HG03159 (cell line): ENCODE measurements around the gene KANSL1L.
"Not testable (repeated sequence)": the region's sequence is repeated elsewhere in the genome, so short reads cannot be mapped to it uniquely, and the experiment has no call there.

ENCODE experiments used
- ATAC-seq: cut with Tn5 transposase; IDR thresholded peaks from one replicate; pipeline ENCODE4 v1.9.1; 2021; ENCODE audit warnings: mild to moderate bottlenecking, moderate library complexity; ENCODE audit not compliant: unreplicated experiment

KANSL1L gene

DNA sequence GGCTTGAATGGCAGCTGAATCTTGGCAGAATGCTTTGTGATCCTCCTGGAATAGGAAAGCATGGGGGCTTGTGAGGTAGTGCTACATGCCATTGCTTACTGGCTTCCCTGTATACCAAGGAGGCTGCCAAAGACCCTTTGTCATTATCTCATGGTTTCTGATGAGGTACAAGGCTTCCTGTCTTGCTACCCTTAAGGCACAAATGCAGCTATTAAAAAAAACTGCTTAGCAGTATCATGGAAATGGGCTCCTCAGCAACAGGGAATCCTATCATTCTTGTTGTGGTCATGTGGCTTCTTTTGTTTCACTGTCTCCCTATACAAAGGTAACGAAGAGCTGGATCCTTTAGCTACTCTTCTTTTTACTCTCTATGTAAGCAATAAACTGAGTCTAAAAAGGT lies 6.6 kb upstream of the KANSL1L start:
- ATAC-seq = no peak

DNA sequence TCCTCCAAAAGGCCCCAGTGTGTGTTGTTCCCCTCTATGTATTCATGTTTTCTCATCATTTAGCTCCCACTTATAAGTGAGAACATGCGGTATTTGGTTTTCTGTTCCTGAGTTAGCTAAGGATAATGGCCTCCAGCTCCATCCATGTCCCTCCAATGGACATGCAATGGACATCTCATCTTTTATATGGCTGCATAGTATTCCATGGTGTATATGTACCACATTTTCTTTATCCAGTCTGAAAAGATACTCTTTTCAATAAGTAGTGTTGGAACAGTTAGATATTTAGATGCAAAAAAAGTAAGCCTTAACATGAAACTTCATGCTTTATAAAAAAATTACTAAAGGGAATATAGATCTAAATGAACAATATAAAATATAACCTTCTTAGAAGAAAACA lies 5.9 kb upstream of the KANSL1L start:
- not testable (repeated sequence) for ATAC-seq

DNA sequence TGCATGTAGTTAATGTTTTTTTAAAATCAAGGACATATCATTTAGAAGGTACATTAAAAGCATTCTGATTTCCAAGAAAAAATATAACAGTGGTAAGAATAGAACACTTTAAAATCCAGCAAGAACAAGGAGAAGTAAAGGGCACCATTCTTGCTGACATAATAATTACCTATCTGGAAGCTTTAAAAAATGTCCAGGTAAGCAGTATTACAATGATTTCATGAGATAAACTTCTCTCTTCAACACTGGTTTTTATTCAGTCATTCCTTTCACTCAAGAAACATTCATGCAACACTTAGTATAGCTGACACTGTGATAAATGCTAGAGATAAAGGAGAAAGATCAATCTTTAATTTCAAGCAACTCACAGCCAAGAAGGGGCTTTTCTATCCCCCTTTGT lies 2.9 kb upstream of the KANSL1L start:
- no peak for ATAC-seq

DNA sequence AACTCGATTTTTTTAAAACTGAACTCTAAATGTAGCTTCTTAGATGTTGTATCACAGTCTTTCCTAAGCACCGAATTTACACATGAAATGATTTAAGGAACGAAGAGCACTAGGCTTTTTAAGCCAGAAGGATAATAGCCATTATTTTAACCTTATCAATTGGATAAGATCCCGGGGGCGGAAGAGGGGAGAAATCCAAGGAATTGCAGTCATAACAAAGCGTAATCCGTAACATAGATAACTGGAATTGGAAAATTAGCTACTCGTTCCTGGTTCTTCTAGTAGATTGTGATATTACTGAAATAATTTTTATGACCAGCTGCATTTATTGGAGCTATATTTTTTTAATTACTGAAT lies 988 bp upstream of the KANSL1L start:
- no peak for ATAC-seq

DNA sequence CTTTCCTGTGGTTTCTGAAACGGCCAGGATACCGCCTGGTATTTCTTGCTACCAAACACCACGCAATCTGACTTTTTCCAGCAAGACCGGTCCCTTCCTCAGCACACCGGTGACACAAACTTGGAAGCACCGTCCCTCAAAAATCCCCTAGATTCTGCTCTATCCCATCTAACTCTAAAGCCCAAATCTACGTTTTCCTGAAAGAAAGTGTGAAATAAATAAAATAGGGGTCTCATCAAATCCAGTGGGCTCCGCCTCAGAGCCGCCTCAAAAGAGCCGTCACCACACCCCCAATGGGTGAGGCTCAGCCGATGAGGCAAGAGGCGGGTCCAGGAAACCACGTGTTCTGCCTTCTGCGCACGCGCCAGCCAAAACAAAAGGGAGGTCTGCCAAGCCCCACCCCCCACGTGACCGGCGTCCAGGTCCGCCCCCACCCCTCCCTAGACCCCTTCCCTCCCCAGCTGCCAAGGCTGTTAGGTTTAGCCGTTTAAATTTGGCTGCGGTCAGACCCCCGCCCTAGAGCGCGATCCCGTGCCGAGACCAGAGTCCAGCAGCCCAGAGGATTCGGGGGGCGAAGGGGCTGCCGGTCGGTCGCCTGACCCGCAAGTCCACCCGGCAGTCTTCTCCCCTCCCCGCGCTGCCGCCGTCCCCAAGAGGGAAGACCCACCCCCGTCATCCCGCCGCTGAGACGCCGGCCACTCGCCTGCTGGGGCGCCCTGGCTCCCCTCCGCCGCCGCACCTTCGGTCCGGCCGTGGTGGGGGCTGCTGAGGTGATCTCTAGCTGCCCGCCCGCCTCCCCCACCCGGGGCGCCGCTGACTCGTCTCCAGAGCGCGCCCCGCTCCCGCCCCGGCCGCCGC lies 534 bp downstream of the KANSL1L start:
- peak; percentile 66 for ATAC-seq

DNA sequence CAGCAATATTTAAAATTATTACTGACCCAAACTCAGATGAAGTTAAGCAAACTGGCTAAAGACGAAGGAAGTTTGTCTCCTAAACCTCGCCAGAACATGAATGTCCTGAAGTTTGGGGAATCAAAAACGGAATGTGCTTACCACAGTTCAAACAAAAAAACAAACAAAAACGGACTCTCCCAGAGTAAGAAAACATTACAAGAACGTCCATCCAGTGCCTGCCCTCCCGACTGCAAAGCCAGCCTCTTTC lies 1.1 kb downstream of the KANSL1L start:
- ATAC-seq = no peak

DNA sequence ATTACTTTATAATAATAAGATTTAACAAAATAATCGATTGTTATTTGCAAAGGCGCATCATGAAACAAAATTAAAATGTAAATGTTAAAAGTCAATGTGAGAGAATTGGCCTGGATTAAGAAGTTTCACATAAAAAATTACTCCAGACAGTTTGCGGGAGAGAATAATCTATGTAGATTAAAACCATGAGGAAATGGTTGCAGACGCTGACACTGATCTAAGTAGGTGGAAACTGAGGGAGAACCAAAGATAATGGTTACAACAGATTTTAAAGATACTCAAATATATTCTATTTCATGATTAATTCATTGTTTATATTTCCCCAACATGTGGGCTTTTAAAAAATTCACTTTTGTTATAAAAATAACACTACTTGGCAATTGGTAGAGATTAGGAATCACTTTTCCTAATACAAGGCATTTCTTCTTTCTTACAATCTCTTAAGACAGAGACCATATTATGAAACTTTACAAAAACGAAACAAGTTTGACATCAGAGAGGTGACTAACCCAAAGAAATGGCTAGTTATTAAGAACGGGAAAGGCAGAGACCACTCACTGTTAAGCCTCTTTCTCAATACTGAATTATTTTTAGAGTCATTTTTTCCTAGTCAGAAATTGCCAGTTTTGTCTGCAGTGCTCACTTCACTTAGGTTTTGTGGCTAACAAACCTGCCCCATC lies 1.6 kb downstream of the KANSL1L start:
- peak; percentile 30 for ATAC-seq

DNA sequence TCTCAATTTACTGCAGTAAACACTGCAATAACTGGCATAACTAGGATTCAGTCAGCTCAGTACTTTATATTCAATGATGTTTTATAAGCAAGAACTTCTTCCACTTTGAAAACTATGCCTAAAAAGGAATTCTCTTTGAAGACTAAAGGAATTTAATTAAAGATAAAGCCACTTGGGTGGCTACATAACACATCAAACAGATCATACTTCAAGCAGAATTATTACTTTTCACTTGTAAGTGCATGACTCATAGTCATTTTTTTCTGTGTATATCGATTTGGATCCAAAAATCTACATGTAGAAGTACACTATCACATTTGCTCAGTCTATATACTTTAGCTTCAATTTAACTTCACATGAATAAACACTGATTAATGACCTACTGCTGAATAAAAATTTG lies 4.0 kb downstream of the KANSL1L start:
- no peak for ATAC-seq

DNA sequence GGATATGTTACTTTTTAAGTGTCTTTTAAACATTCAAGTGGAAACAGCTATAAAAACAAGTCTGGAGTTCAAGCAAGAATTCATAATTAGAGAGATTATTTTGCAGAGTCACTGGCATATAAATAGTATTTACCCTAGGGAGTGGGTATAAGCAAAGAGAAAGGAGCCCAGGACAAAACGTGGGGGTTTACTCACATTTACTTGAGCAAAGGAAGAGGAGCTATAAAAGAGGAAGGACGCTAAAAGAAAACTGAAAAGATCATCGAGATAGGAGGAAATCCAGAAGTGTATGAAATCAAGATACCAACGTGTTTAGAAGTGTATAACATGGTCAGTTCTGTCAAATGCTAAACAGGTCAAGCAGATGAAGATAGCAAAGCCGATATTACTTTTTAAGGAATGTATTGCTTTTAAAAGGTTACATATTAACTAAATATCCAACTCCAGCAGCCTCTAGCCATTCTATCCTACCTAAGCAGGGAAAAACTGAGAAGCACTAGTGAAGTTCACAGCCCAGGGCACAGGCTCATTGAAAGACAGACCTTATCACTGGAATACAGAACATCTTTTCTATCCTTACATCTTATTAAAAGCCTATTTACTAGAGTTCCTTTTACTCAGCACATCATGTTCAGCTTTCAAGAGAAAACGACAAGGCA lies 8.6 kb downstream of the KANSL1L start:
- ATAC-seq = no peak

DNA sequence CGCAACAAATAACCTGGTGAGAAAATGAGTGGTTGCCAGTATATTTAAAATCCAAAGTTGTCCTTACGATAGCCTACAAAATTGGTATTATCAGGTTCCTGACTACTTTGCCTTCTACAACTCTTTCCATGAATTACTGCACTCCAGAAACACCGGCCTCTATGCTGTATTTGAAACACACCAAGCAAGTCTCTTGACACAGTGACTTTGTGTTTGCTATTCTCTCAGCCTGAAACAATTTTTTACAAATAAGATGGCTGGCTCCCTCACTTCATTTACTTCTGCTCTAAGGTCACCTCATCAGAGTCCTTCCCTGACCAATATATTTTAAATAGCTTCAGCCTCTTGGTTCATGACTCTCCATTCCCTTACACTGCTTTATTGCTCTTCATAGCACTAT lies 12.2 kb downstream of the KANSL1L start:
- ATAC-seq = no peak

DNA sequence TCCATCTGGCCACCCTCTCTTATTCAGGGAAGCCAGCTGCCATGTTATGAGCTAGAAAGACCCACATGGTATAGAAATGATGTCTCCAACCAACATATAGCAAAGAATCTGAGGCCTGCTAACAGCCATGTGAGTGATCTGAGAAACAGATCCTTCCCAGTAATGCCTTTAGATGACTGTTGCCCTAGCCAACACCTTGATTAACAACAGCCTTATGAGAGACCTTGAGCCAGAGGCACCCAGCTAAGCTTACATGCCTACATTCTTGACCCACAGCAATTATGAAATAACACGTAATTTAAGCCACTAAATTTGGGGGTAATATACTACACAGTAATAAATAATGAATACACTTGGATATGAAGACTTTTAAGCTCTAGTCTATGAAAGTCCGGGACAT lies 13.0 kb downstream of the KANSL1L start:
- no peak for ATAC-seq

DNA sequence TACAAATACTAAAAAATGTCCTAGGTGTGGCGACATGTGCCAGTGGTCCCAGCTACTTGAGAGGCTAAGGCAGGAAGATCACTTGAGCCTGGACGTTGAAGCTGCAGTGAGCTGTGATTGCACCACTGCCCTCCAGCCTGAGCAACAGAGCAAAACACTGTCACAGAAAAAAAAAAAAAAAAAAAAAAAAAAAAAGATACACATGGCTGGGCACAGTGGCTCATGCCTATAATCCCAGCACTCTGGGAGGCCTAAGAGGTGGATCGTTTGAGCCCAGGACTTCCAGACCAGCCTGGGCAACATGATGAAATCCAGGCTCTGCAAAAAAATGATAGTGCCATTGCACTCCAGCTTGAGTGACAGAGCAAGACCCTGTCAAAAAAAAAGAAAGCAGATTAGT lies 13.7 kb downstream of the KANSL1L start:
- ATAC-seq = no peak

DNA sequence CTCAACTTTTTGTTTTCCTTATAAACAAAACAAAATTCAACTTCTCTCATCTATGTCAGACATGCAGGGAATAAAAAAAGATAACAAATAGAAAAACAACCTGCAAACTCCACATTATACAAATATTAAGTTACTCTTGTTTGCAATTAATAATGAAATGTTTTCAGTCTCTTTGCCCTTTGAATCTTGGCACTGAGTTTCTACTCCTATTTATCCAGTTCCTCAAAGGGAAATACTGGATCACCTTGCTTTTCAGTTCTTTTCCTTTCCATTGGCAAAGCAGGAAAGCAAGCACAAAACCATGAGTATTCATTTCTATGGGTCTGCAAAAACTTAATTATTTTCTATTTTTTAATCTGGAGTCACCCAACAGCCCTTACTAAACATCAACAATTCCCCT lies 23.6 kb downstream of the KANSL1L start:
- ATAC-seq = no peak

DNA sequence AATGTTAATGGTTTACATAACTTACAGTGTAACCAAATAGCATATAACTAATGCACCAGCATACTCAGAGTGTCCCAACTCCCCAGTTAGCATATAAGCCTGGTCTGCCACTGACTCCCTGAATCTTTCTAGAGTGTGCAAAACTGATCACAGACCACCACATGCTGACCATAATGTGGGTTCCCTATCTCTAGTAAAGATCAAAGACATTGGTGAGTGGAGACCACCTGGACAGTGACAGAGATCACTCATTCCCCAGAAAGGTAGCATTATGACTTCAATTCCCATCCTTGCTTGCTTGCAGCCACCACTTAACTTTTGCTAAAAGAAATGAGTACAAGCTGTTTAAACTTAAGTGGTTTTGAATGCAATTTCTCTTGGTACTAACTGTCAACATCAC lies 39.0 kb downstream of the KANSL1L start:
- no peak for ATAC-seq

DNA sequence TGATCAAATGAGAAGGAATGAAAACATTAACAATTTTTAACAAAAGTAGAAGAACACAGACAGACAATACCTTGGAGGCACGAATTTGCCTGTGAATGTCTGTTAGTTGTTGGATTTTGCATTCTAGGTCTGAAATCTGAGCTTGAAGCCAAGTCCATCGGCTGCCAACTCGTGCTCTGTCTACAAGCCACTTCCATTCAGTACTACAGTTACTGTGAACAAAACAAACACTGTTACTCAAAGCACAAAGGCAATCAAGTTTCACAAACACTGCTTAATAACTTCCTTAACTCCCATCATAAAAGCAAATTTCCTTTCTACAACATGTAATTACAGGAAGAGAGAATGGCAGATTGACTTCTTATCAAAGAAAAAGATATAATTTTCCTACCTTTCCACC lies 42.2 kb downstream of the KANSL1L start:
- ATAC-seq = no peak

DNA sequence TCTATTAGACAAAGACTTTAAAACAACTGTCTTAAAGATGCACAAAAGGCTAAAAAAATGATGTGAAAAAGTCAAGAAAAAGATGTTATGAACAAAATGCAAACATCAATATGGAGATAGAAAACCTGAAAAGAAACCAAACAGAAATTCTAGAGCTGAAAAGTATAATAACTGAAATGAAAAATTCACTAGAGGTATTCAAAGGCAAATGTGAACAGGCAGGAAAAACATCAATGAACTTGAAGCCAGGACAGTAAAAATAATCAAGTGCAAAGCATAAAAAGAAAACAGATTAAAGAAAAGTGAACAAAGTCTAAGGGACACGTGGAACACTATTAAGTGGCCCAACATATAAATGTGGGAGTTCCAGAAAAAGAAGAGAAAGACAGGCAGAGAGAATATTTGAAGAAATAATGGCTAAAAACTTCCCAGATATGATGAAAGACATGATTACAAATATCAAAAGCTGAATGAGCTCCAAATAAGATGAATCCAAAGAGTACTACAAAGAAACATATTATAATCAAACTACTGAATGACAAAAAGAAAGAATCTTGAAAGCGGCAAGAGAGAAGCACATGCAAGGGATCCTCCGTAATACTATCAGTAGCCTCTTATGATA lies 57.5 kb downstream of the KANSL1L start:
- no peak for ATAC-seq

DNA sequence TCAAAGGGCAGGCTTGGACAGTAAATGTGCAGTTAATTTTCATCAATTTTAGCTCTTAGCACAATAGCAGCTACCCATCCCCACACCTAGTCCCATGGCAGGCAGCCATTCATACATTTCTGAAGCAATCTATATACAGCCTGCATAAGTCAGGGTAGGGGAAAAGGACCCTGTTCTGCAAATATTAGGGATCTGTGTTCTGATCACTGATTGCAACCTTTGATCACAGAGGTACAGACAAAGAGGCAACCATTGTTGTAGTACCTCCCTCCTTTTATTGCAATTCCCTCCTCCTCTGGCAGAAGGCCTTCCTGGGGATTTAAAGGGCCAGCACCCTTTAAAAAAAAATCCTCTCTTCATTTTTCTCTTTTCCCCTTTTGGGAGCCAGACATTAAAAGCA lies 58.3 kb downstream of the KANSL1L start:
- no peak for ATAC-seq

DNA sequence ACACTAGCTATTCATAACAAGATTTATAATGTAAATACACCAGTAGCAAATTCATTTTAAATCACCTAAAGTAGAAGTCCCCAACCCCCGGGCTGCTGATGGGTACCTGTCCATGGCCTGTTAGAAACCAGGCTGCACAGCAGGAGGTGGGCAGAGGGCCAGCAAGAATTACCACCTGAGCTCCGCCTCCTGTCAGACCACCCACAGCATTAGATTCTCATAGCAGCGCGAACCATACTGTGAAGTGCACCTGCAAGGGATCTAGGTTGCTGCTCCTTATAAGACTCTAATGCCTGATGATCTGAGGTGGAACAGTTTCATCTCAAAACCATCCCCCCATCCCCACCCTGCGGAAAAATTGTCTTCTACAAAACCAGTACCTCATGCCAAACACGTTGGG lies 71.3 kb downstream of the KANSL1L start:
- no peak for ATAC-seq

DNA sequence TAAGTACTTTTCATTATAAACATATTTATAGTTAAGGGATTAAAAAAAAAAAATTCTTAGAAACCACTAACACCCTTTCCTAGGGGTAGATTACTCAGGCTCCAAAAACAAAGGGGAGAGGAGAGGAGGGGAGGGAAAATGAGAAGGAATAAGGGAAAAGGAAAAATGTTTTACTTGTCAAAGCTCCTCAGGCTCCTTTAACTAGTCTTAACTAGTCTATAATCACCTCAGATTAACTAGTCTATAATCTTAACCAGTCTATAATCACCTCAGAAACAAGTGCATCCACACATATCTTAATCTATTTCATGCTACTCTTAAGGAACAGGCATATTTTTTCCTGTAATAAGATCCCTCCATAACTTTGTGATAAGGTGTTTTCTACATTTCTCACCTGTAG lies 76.4 kb downstream of the KANSL1L start:
- ATAC-seq = no peak

DNA sequence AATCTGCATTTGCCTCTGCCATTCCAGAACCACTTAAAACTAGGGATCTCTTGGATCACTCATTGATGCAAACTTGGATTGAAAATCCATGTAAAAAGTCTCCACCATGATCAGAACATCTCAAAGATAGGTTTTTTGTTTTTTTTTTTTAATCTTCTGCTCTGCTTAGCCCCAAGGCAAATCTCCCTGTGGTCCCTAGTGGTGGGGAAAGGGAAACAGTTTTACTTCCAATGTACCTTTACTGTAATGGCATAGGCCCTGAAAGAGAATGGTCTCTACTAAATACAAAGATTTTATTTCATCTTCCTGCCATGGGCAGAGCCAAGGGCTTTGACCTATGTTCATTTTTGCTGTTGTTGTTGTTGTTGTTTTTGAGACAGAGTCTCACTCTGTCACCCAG lies 78.4 kb downstream of the KANSL1L start:
- ATAC-seq = no peak

DNA sequence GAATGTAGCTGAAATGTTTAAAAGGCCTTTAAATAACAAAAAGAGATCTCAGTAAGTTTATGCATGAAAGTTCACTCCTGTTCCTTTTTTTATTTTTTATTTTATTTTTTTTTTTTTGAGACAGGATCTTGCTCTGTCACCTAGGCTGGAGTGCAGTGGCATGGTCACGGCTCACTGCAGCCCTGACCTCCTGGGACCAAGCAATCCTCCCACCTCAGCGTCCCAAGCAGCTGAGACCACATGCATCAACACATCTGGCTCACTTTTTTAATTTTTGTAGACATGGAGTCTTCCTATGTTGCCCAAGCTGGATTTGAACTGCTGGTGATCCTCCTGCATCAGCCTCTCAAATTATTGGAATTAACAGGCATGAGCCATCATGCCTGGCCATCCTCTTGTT lies 84.3 kb downstream of the KANSL1L start:
- no peak for ATAC-seq

DNA sequence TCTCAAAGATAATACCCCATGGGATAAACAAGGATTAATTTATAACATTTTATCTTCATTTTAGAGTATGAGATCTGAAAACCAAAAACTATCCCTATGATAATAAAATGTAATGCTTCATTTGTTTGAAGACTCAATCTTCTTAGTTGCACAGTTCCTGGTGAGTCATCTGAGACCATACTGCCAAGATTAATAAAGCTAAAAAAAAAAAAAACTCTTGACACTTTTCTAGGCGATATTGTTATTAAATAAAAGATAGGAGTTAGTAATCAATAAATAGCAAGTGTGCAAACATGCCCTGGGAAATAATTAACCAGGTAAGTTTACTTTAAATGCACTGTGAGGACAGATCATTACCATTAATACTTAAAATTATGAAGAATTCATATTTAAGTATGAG lies 84.9 kb downstream of the KANSL1L start:
- ATAC-seq = no peak
